ENCODE data around the gene AKAP13.

DNA sequence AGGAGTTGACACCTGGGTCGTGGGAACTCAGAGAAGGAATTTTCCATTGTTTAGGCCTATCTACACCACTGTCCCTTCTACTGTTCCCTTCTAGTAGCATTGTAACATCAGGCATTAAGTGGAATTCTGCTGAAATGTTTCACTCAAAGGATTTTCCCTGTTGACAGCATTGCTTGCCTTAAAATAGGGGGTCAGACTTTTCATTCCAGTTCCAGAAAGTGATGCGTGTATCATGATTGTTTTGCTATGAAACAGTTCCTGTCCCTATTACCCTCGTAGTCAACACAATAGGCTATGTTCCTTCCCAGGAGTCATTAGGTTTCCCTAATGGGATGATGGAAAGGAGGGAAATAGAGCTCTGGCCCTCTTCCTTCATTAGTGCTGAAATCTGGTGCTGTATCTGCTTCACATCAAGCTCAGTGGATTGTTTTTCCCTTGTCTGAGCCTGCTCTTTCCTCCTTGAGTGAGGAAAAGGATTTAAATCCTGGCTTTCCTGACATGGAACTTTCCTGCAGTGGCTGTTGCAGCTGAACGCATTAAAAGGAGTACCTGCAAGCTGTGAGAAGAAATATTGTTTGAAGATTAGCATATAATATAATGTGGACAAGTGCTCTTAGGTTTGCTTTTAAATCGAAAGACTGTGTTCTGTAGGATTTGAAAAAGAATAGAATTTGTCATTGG is 218.5 kb downstream of the AKAP13 start:
- TF ChIP-seq, protein P1, sequence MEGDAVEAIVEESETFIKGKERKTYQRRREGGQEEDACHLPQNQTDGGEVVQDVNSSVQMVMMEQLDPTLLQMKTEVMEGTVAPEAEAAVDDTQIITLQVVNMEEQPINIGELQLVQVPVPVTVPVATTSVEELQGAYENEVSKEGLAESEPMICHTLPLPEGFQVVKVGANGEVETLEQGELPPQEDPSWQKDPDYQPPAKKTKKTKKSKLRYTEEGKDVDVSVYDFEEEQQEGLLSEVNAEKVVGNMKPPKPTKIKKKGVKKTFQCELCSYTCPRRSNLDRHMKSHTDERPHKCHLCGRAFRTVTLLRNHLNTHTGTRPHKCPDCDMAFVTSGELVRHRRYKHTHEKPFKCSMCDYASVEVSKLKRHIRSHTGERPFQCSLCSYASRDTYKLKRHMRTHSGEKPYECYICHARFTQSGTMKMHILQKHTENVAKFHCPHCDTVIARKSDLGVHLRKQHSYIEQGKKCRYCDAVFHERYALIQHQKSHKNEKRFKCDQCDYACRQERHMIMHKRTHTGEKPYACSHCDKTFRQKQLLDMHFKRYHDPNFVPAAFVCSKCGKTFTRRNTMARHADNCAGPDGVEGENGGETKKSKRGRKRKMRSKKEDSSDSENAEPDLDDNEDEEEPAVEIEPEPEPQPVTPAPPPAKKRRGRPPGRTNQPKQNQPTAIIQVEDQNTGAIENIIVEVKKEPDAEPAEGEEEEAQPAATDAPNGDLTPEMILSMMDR (IDR thresholded peaks at IDR 0.05), result no peak
- TF ChIP-seq POLR2A (IDR thresholded peaks at IDR 0.05), result no peak
